ENCODE measurements around the gene CYBB.

The CYBB gene

DNA sequence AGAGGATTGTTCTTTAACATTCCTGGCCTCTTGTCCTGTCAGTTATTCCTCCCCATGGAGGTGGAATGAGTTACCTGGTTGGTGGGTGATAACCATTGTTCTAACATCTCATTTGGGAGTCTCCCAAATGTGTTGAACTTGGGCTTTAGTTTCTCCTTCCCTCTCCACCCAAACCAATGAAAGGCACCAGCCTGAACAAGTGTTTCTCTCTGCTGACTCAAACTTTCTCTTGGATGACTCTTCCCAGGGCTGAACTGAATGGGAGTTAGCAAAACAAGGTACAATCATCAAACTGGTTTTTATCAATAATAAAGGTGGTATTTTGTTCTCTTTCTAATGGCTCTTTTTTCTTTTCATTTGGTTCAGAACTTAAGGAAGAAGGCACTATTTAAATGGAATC is 64.8 kb downstream of the CYBB start:
- no peak for DNase-seq (ENCODE audit: low spot score)

DNA sequence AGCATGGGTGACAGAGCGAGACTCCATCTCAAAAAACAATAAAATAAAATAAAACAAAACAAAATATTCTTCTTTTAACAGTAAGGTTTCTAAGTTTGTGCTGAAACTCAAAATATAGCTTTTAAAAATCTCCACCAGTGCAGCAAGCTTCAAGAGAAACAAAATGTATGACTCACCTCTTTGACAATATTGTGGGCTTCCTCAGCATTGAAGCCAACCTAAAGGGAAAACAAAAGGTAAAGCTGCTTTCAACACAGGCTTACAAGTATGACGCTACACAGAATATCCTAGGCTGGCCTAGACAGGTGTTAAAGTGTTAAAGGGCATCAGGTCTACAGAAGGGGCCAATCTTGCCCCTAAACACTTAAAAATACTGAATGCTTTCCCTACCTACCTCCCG is 66.3 kb downstream of the CYBB start:
- DNase-seq (ENCODE audit: low spot score): peak; percentile 6

DNA sequence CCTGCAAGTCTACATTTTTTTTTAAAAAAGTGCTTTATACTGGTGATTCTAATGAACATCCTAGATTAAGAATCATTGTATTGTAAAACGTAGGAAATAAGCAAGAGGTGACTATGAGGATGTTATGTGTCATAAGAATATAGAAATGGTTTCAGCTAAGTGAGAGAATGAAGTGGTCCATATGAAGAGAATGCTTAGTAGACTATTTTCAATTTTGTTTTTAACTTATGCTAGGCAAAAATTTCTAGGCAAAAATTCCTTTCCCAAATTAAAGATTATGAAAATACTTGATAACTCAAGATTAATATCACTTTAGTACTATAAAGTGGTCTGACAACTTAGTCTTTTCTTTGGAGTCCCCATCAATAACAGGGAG is 66.7 kb downstream of the CYBB start:
- no peak for DNase-seq (ENCODE audit: low spot score)

DNA sequence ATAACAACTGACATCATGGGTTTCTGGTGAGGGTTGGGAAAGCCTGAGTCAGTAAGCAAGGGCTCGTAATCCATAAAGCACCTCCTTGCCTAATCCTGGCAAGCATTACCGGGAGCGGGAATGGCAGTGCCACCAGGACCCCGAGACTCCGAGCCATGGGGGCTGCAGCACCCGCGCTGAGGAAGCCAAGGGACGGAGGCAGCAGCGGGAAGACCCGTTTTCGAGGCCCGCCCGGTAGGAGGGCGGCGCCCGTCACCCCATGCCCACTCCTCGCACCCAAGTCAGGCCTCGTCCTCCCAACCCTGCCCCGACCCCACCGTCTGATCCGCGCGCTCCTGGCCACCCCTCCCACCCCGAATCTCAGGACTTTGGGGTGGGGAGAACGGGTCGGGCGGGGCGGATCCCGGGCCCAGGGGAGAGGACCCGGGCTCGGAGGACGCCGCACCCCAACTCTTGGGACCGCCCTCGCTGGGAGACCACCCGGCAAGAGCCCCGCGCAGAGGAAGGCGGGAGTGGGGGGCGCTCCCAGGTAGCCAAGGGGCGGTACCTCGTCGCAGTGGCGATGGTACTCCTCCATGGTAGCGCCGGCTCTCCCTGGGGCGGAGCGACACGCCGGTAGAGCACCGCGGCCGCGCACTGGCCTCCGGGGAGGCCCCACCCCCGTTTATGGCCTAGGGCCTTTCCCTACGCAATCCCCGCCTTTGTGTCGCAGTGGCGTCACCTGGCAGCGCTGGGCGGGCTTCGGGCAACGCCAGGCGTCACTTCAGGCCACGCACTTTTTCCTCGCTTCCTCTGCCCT is 67.3 kb downstream of the CYBB start, which contains the start of gene DYNLT3:
DYNLT3 (minus strand) TSS at position 638 of the 799 bp plus-strand sequence; CDS start at position 577, 61 bp downstream.
- DNase-seq (ENCODE audit: low spot score): peak; percentile 83

GRCh38 chrX:37847733-37848197 is 67.9 kb downstream of the CYBB start:
- DNase-seq (ENCODE audit: low spot score): no peak

DNA sequence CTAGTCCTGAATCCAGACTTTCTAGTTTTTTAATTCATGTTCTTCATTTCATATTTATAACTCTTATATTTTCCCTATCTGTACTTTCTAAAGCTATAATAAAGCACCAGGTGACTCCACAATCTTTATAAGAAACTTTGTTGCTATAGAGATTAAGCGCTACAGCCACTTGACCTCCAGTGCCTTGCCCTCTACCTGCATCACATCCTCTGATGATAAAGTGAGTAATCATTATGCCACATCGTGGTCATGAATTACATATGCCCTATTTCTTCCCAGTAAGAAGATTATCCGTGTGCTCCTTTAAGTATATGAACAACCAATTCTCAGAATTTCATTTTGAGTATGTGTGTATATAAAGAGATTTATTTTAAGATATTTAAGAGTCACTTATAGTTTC is 74.3 kb downstream of the CYBB start:
- peak; percentile 8 for DNase-seq (ENCODE audit: low spot score)

GRCh38 chrX:37854748-37855147 is 74.9 kb downstream of the CYBB start:
- DNase-seq (ENCODE audit: low spot score): no peak

- no peak for DNase-seq (ENCODE audit: low spot score)
Measured at GRCh38 chrX:37860721-37861120, 80.9 kb downstream of the CYBB start.

- DNase-seq (ENCODE audit: low spot score): no peak
Measured at GRCh38 chrX:37862851-37863250, 83.0 kb downstream of the CYBB start.
